22Rv1 (cell line): ENCODE data around the gene CNTN4.

Experiments used
- CTCF ChIP-seq: fragments of 450-650 bp; IDR thresholded peaks from 2 replicates; pipeline ENCODE4 v1.5.1; 2017; ENCODE audit warnings: mild to moderate bottlenecking
- ZFX ChIP-seq: fragments of 450-650 bp; IDR thresholded peaks from 2 replicates; pipeline ENCODE4 v1.6.1; 2017; ENCODE audit warnings: antibody characterized with exemption, borderline replicate concordance

- TF ChIP-seq CTCF (no peak), ZFX (no peak)
Measured at GRCh38 chr3:2372306-2372705, 273.6 kb downstream of the CNTN4 start.
